ENCODE measurements around the gene CCNY.

Gene CCNY

GRCh38 chr10:35458500-35459448, 122.5 kb downstream of the CCNY start:
- DNase-seq = no peak

GRCh38 chr10:35459449-35459847, 123.1 kb downstream of the CCNY start:
- no peak for DNase-seq

GRCh38 chr10:35460852-35461460, 124.6 kb downstream of the CCNY start:
- DNase-seq = no peak

- DNase-seq = no peak
Measured at GRCh38 chr10:35462491-35462934, 126.2 kb downstream of the CCNY start.

- no peak for DNase-seq
Measured at GRCh38 chr10:35463105-35463867, 127.0 kb downstream of the CCNY start.

- no peak for DNase-seq
Measured at GRCh38 chr10:35463878-35464277, 127.6 kb downstream of the CCNY start.

GRCh38 chr10:35464825-35465456, 128.6 kb downstream of the CCNY start:
- DNase-seq = no peak

- DNase-seq = no peak
Measured at GRCh38 chr10:35465673-35466072, 129.4 kb downstream of the CCNY start.

GRCh38 chr10:35466170-35466569, 129.9 kb downstream of the CCNY start:
- DNase-seq = no peak

GRCh38 chr10:35466661-35467060, 130.4 kb downstream of the CCNY start:
- DNase-seq = no peak

- DNase-seq = no peak
Measured at GRCh38 chr10:35467186-35467585, 130.9 kb downstream of the CCNY start.

GRCh38 chr10:35470248-35470924, 134.1 kb downstream of the CCNY start:
- no peak for DNase-seq

- DNase-seq = no peak
Measured at GRCh38 chr10:35470925-35471315, 134.6 kb downstream of the CCNY start.

- DNase-seq = no peak
Measured at GRCh38 chr10:35471435-35471834, 135.1 kb downstream of the CCNY start.

GRCh38 chr10:35480142-35480541, 143.8 kb downstream of the CCNY start:
- DNase-seq = no peak

GRCh38 chr10:35481413-35481812, 145.1 kb downstream of the CCNY start:
- no peak for DNase-seq

- no peak for DNase-seq
Measured at GRCh38 chr10:35486297-35486990, 150.1 kb downstream of the CCNY start.

- DNase-seq = no peak
Measured at GRCh38 chr10:35487336-35488034, 151.2 kb downstream of the CCNY start.

GRCh38 chr10:35488228-35488627, 151.9 kb downstream of the CCNY start:
- no peak for DNase-seq

GRCh38 chr10:35492386-35493195, 156.3 kb downstream of the CCNY start:
- no peak for DNase-seq
